ENCODE results near the gene CCL28. TPM values are rescaled to one million over a fixed set of nuclear protein-coding genes. Genes with fewer than 3 reads are reported as not detected.

CCL28 gene
- total RNA-seq, 1 donor from 2014 or later, result not detected

GRCh38 chr5:43389679-43390329, 22.4 kb downstream of the CCL28 start:
- Mint-ChIP-seq H3K27me3 (ENCODE audit: low read depth) (peaks cover 2% of the 10 kb centered on the region), H3K27ac (ENCODE audit: unreplicated experiment) (no peak overlapping the region), H3K9me3 (no peaks in the 10 kb centered on the region), H3K36me3 (ENCODE audit: low read depth) (no peaks in the 10 kb centered on the region), H3K4me3 (no peak overlapping the region), H3K4me1 (no peaks in the 10 kb centered on the region)
- TF ChIP-seq CTCF (conservative IDR thresholded peaks at IDR 0.05), result peak; percentile 99
- DNase-seq (ENCODE audit: low read depth, low spot score), result peak; percentile 41

GRCh38 chr5:43386960-43387362, 25.2 kb downstream of the CCL28 start:
- DNase-seq (ENCODE audit: low read depth, low spot score), result no peak
- Mint-ChIP-seq H3K27me3 (ENCODE audit: low read depth) (peaks cover 2% of the 10 kb centered on the region), H3K9me3 (no peaks in the 10 kb centered on the region), H3K4me1 (no peaks in the 10 kb centered on the region), H3K4me3 (no peak overlapping the region), H3K36me3 (ENCODE audit: low read depth) (no peaks in the 10 kb centered on the region), H3K27ac (ENCODE audit: unreplicated experiment) (no peak overlapping the region)
- TF ChIP-seq CTCF (conservative IDR thresholded peaks at IDR 0.05), result no peak

- Mint-ChIP-seq H3K27ac (ENCODE audit: unreplicated experiment) (no peak overlapping the region), H3K36me3 (ENCODE audit: low read depth) (no peaks in the 10 kb centered on the region), H3K4me1 (peaks cover 6% of the 10 kb centered on the region), H3K4me3 (no peak overlapping the region), H3K9me3 (peaks cover 2% of the 10 kb centered on the region), H3K27me3 (ENCODE audit: low read depth) (peaks cover 1% of the 10 kb centered on the region)
- DNase-seq (ENCODE audit: low read depth, low spot score), result no peak
- TF ChIP-seq CTCF (conservative IDR thresholded peaks at IDR 0.05), result no peak
Observed at GRCh38 chr5:43376496-43377140, 35.6 kb downstream of the CCL28 start.

GRCh38 chr5:43371821-43372220, 40.4 kb downstream of the CCL28 start:
- peaks cover 6% of the 10 kb centered on the region for H3K4me1 Mint-ChIP-seq
- no peaks in the 10 kb centered on the region for H3K27me3 Mint-ChIP-seq (ENCODE audit: low read depth)
- H3K36me3 Mint-ChIP-seq (ENCODE audit: low read depth), result peaks cover 8% of the 10 kb centered on the region
- H3K9me3 Mint-ChIP-seq, result peaks cover 24% of the 10 kb centered on the region
- no peak overlapping the region for H3K27ac Mint-ChIP-seq (ENCODE audit: unreplicated experiment)
- TF ChIP-seq CTCF (conservative IDR thresholded peaks at IDR 0.05), result no peak
- no peak for DNase-seq (ENCODE audit: low read depth, low spot score)
- H3K4me3 Mint-ChIP-seq, result no peak overlapping the region

- no peak for DNase-seq (ENCODE audit: low read depth, low spot score)
- Mint-ChIP-seq H3K4me1 (peaks cover 6% of the 10 kb centered on the region), H3K27ac (ENCODE audit: unreplicated experiment) (no peak overlapping the region), H3K4me3 (no peak overlapping the region), H3K27me3 (ENCODE audit: low read depth) (no peaks in the 10 kb centered on the region), H3K36me3 (ENCODE audit: low read depth) (peaks cover 8% of the 10 kb centered on the region), H3K9me3 (peaks cover 24% of the 10 kb centered on the region)
- TF ChIP-seq CTCF (conservative IDR thresholded peaks at IDR 0.05), result no peak
Observed at GRCh38 chr5:43370352-43370751, 41.8 kb downstream of the CCL28 start.

Data from neural crest cell (in vitro differentiated cells).